DMS153 treated with DMSO at 0.1 percent for 48 hours (cell line): ENCODE data around the gene MMP15.
"Not testable (repeated sequence)": the region's sequence is repeated elsewhere in the genome, so short reads cannot be mapped to it uniquely, and the experiment has no call there.

Experiments
- DNase-seq: peaks from one replicate; lab custom pipeline; 2025; ENCODE audit not compliant: unreplicated experiment; lab: John Stamatoyannopoulos, UW

Gene MMP15

GRCh38 chr16:57996406-57997175 is 29.0 kb upstream of the MMP15 start:
- no peak for DNase-seq

- DNase-seq, result no peak
Observed at GRCh38 chr16:57997176-57997527, 28.4 kb upstream of the MMP15 start.

GRCh38 chr16:57997528-57998265 is 27.9 kb upstream of the MMP15 start:
- DNase-seq, result no peak

GRCh38 chr16:57998486-57998885 is 27.1 kb upstream of the MMP15 start:
- no peak for DNase-seq

- no peak for DNase-seq
Observed at GRCh38 chr16:57998992-57999365, 26.6 kb upstream of the MMP15 start.

GRCh38 chr16:57999366-57999970 is 26.1 kb upstream of the MMP15 start:
- DNase-seq, result no peak

- DNase-seq, result no peak
Observed at GRCh38 chr16:57999971-58000705, 25.4 kb upstream of the MMP15 start, which contains the start of gene ZNF319. Gene ZNF319 (minus strand): TSS chr16:58000672. CDS start chr16:57998265, 2,407 bp downstream.

- peak; percentile 68 for DNase-seq
Observed at GRCh38 chr16:58000706-58001676, 24.6 kb upstream of the MMP15 start, which contains the start of gene USB1. Gene USB1 (plus strand): TSS chr16:58001407. CDS start chr16:58001484, 77 bp downstream.

GRCh38 chr16:58001781-58002415 is 23.7 kb upstream of the MMP15 start:
- DNase-seq, result no peak

GRCh38 chr16:58002416-58002800 is 23.1 kb upstream of the MMP15 start:
- no peak for DNase-seq

- no peak for DNase-seq
Observed at GRCh38 chr16:58002936-58003335, 22.6 kb upstream of the MMP15 start.

GRCh38 chr16:58004736-58005135 is 20.8 kb upstream of the MMP15 start:
- not testable (repeated sequence) for DNase-seq

GRCh38 chr16:58009856-58010416 is 15.6 kb upstream of the MMP15 start:
- DNase-seq, result no peak

GRCh38 chr16:58010886-58011285 is 14.7 kb upstream of the MMP15 start:
- DNase-seq, result no peak

GRCh38 chr16:58011652-58012051 is 13.9 kb upstream of the MMP15 start:
- no peak for DNase-seq

- no peak for DNase-seq
Observed at GRCh38 chr16:58012481-58012880, 13.1 kb upstream of the MMP15 start.

- no peak for DNase-seq
Observed at GRCh38 chr16:58013201-58013956, 12.2 kb upstream of the MMP15 start.

- DNase-seq, result no peak
Observed at GRCh38 chr16:58016840-58017446, 8.6 kb upstream of the MMP15 start.
